ENCODE data around the gene DYNC1LI2.
"Not testable (repeated sequence)": the region's sequence is repeated elsewhere in the genome, so short reads cannot be mapped to it uniquely, and the experiment has no call there.

Gene DYNC1LI2

GRCh38 chr16:66690106-66690847, 61.1 kb downstream of the DYNC1LI2 start:
- Histone ChIP-seq H3K27me3 (replicated peaks; ENCODE audit: control insufficient read depth, insufficient read depth, low read length, poor library complexity, severe bottlenecking) (no peaks in the 10 kb centered on the region), H3K27ac (ENCODE audit: insufficient read depth, low read length, poor library complexity, severe bottlenecking) (no peak overlapping the region), H3K36me3 (ENCODE audit: control insufficient read depth, insufficient read depth, low read length) (no peaks in the 10 kb centered on the region), H3K4me3 (ENCODE audit: insufficient read depth, low read depth, low read length, poor library complexity, severe bottlenecking) (no peak overlapping the region), H3K9me3 (ENCODE audit: control insufficient read depth, low read length) (no peaks in the 10 kb centered on the region), H3K4me1 (ENCODE audit: control insufficient read depth, insufficient read depth, low read length, poor library complexity, severe bottlenecking) (peaks cover under 1% of the 10 kb centered on the region)
- no peak for DNase-seq

- Histone ChIP-seq H3K27ac (ENCODE audit: insufficient read depth, low read length, poor library complexity, severe bottlenecking) (no peak overlapping the region), H3K27me3 (replicated peaks; ENCODE audit: control insufficient read depth, insufficient read depth, low read length, poor library complexity, severe bottlenecking) (no peaks in the 10 kb centered on the region), H3K9me3 (ENCODE audit: control insufficient read depth, low read length) (no peaks in the 10 kb centered on the region), H3K4me1 (ENCODE audit: control insufficient read depth, insufficient read depth, low read length, poor library complexity, severe bottlenecking) (no peaks in the 10 kb centered on the region), H3K36me3 (ENCODE audit: control insufficient read depth, insufficient read depth, low read length) (no peaks in the 10 kb centered on the region), H3K4me3 (ENCODE audit: insufficient read depth, low read depth, low read length, poor library complexity, severe bottlenecking) (no peak overlapping the region)
- no peak for DNase-seq
Measured at GRCh38 chr16:66689282-66689681, 62.1 kb downstream of the DYNC1LI2 start.

GRCh38 chr16:66687906-66688625, 63.3 kb downstream of the DYNC1LI2 start:
- no peaks in the 10 kb centered on the region for H3K36me3 ChIP-seq (ENCODE audit: control insufficient read depth, insufficient read depth, low read length)
- H3K4me1 ChIP-seq (ENCODE audit: control insufficient read depth, insufficient read depth, low read length, poor library complexity, severe bottlenecking), result no peaks in the 10 kb centered on the region
- no peaks in the 10 kb centered on the region for H3K27me3 ChIP-seq (replicated peaks; ENCODE audit: control insufficient read depth, insufficient read depth, low read length, poor library complexity, severe bottlenecking)
- DNase-seq, result no peak
- H3K4me3 ChIP-seq (ENCODE audit: insufficient read depth, low read depth, low read length, poor library complexity, severe bottlenecking), result no peak overlapping the region
- no peaks in the 10 kb centered on the region for H3K9me3 ChIP-seq (ENCODE audit: control insufficient read depth, low read length)
- H3K27ac ChIP-seq (ENCODE audit: insufficient read depth, low read length, poor library complexity, severe bottlenecking), result no peak overlapping the region

DNA sequence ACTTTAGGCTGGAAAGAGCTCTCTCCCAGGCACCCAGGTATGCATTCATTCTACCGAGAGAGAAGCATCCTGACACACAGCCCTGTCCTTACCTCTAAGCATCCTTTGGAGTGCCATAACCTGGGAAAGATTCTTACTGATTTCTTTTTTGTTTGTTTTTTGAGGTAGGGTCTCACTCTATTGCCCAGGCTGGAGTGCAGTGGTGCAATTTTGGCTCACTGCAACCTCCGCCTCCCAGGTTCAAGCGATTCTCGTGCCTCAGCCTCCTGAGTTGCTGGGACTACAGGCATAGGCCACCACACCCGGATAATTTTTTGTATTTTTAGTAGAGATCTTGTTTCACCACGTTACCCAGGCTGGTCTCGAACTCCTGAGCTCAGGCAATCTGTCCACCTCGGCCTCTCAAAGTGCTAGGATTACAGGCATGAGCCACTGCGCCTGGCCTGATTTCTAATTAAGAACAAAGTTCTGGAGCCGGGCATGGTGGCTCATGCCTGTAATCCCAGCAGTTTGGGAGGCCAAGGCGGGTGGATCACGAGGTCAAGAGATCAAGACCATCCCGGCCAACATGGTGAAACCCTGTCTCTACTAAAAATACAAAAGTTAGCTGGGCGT, 65.8 kb downstream of the DYNC1LI2 start:
- not testable (repeated sequence) for H3K27me3 ChIP-seq (replicated peaks; ENCODE audit: control insufficient read depth, insufficient read depth, low read length, poor library complexity, severe bottlenecking); H3K4me1 ChIP-seq (ENCODE audit: control insufficient read depth, insufficient read depth, low read length, poor library complexity, severe bottlenecking); H3K9me3 ChIP-seq (ENCODE audit: control insufficient read depth, low read length); H3K27ac ChIP-seq (ENCODE audit: insufficient read depth, low read length, poor library complexity, severe bottlenecking); DNase-seq; H3K4me3 ChIP-seq (ENCODE audit: insufficient read depth, low read depth, low read length, poor library complexity, severe bottlenecking); H3K36me3 ChIP-seq (ENCODE audit: control insufficient read depth, insufficient read depth, low read length)

GRCh38 chr16:66682271-66682670, 69.1 kb downstream of the DYNC1LI2 start:
- no peak overlapping the region for H3K4me3 ChIP-seq (ENCODE audit: insufficient read depth, low read depth, low read length, poor library complexity, severe bottlenecking)
- no peak for DNase-seq

DNA sequence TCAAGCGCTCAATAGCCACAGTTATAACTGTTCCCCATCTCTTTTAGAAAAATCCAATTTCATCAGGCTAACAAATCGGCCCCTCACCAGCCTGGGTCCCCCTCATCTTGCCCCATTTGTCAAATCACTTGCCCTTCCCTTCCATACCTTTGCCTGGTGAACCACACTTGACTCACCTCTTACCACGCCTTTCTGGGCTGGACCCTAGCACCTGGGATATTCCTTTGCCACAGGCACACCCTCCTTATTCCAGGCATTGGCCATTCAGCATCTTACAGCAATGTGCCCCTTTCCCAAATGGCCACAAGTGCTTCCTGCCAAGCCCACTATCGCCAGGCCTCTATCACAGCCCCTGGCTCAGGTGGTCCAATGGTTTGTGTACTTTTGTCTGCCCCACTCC, 69.7 kb downstream of the DYNC1LI2 start:
- no peak for DNase-seq
- H3K36me3 ChIP-seq (ENCODE audit: control insufficient read depth, insufficient read depth, low read length), result no peaks in the 10 kb centered on the region
- H3K4me3 ChIP-seq (ENCODE audit: insufficient read depth, low read depth, low read length, poor library complexity, severe bottlenecking), result no peak overlapping the region
- H3K4me1 ChIP-seq (ENCODE audit: control insufficient read depth, insufficient read depth, low read length, poor library complexity, severe bottlenecking), result no peaks in the 10 kb centered on the region
- no peak overlapping the region for H3K27ac ChIP-seq (ENCODE audit: insufficient read depth, low read length, poor library complexity, severe bottlenecking)
- H3K27me3 ChIP-seq (replicated peaks; ENCODE audit: control insufficient read depth, insufficient read depth, low read length, poor library complexity, severe bottlenecking), result no peaks in the 10 kb centered on the region
- no peaks in the 10 kb centered on the region for H3K9me3 ChIP-seq (ENCODE audit: control insufficient read depth, low read length)

More at GRCh38 chr16:66682271-66682670, 69.1 kb downstream of the DYNC1LI2 start:
- no peaks in the 10 kb centered on the region for H3K9me3 ChIP-seq (ENCODE audit: control insufficient read depth, low read length)
- H3K27ac ChIP-seq (ENCODE audit: insufficient read depth, low read length, poor library complexity, severe bottlenecking), result no peak overlapping the region
- H3K27me3 ChIP-seq (replicated peaks; ENCODE audit: control insufficient read depth, insufficient read depth, low read length, poor library complexity, severe bottlenecking), result no peaks in the 10 kb centered on the region
- no peaks in the 10 kb centered on the region for H3K4me1 ChIP-seq (ENCODE audit: control insufficient read depth, insufficient read depth, low read length, poor library complexity, severe bottlenecking)
- no peaks in the 10 kb centered on the region for H3K36me3 ChIP-seq (ENCODE audit: control insufficient read depth, insufficient read depth, low read length)

GRCh38 chr16:66678337-66678736, 73.1 kb downstream of the DYNC1LI2 start:
- no peaks in the 10 kb centered on the region for H3K4me1 ChIP-seq (ENCODE audit: control insufficient read depth, insufficient read depth, low read length, poor library complexity, severe bottlenecking)

GRCh38 chr16:66677836-66678235, 73.6 kb downstream of the DYNC1LI2 start:
- no peak overlapping the region for H3K27ac ChIP-seq (ENCODE audit: insufficient read depth, low read length, poor library complexity, severe bottlenecking)
- no peaks in the 10 kb centered on the region for H3K4me1 ChIP-seq (ENCODE audit: control insufficient read depth, insufficient read depth, low read length, poor library complexity, severe bottlenecking)
- H3K27me3 ChIP-seq (replicated peaks; ENCODE audit: control insufficient read depth, insufficient read depth, low read length, poor library complexity, severe bottlenecking), result no peaks in the 10 kb centered on the region
- no peak for DNase-seq
- no peaks in the 10 kb centered on the region for H3K9me3 ChIP-seq (ENCODE audit: control insufficient read depth, low read length)
- no peaks in the 10 kb centered on the region for H3K36me3 ChIP-seq (ENCODE audit: control insufficient read depth, insufficient read depth, low read length)
- no peak overlapping the region for H3K4me3 ChIP-seq (ENCODE audit: insufficient read depth, low read depth, low read length, poor library complexity, severe bottlenecking)

More at GRCh38 chr16:66678337-66678736, 73.1 kb downstream of the DYNC1LI2 start:
- H3K9me3 ChIP-seq (ENCODE audit: control insufficient read depth, low read length), result no peaks in the 10 kb centered on the region
- H3K27me3 ChIP-seq (replicated peaks; ENCODE audit: control insufficient read depth, insufficient read depth, low read length, poor library complexity, severe bottlenecking), result no peaks in the 10 kb centered on the region
- H3K4me3 ChIP-seq (ENCODE audit: insufficient read depth, low read depth, low read length, poor library complexity, severe bottlenecking), result no peak overlapping the region
- H3K36me3 ChIP-seq (ENCODE audit: control insufficient read depth, insufficient read depth, low read length), result no peaks in the 10 kb centered on the region
- H3K27ac ChIP-seq (ENCODE audit: insufficient read depth, low read length, poor library complexity, severe bottlenecking), result no peak overlapping the region
- DNase-seq, result no peak

- H3K27ac ChIP-seq (ENCODE audit: insufficient read depth, low read length, poor library complexity, severe bottlenecking), result no peak overlapping the region
- H3K9me3 ChIP-seq (ENCODE audit: control insufficient read depth, low read length), result no peaks in the 10 kb centered on the region
- no peak overlapping the region for H3K4me3 ChIP-seq (ENCODE audit: insufficient read depth, low read depth, low read length, poor library complexity, severe bottlenecking)
- no peak for DNase-seq
- H3K4me1 ChIP-seq (ENCODE audit: control insufficient read depth, insufficient read depth, low read length, poor library complexity, severe bottlenecking), result no peaks in the 10 kb centered on the region
- no peaks in the 10 kb centered on the region for H3K36me3 ChIP-seq (ENCODE audit: control insufficient read depth, insufficient read depth, low read length)
- H3K27me3 ChIP-seq (replicated peaks; ENCODE audit: control insufficient read depth, insufficient read depth, low read length, poor library complexity, severe bottlenecking), result no peaks in the 10 kb centered on the region
Measured at GRCh38 chr16:66677179-66677578, 74.2 kb downstream of the DYNC1LI2 start.

GRCh38 chr16:66676599-66676998, 74.8 kb downstream of the DYNC1LI2 start:
- no peaks in the 10 kb centered on the region for H3K9me3 ChIP-seq (ENCODE audit: control insufficient read depth, low read length)
- H3K27ac ChIP-seq (ENCODE audit: insufficient read depth, low read length, poor library complexity, severe bottlenecking), result no peak overlapping the region
- no peak for DNase-seq
- no peaks in the 10 kb centered on the region for H3K36me3 ChIP-seq (ENCODE audit: control insufficient read depth, insufficient read depth, low read length)
- H3K4me1 ChIP-seq (ENCODE audit: control insufficient read depth, insufficient read depth, low read length, poor library complexity, severe bottlenecking), result no peaks in the 10 kb centered on the region
- no peaks in the 10 kb centered on the region for H3K27me3 ChIP-seq (replicated peaks; ENCODE audit: control insufficient read depth, insufficient read depth, low read length, poor library complexity, severe bottlenecking)
- no peak overlapping the region for H3K4me3 ChIP-seq (ENCODE audit: insufficient read depth, low read depth, low read length, poor library complexity, severe bottlenecking)

All from effector memory CD4-positive, alpha-beta T cell (primary cell).